GM19328 (cell line): ENCODE results near the gene CHMP5.

Source experiments
- ATAC-seq: cut with Tn5 transposase; IDR thresholded peaks from one replicate; pipeline ENCODE4 v1.9.1; 2021; ENCODE audit warnings: mild to moderate bottlenecking, moderate library complexity; ENCODE audit not compliant: unreplicated experiment

The CHMP5 gene

DNA sequence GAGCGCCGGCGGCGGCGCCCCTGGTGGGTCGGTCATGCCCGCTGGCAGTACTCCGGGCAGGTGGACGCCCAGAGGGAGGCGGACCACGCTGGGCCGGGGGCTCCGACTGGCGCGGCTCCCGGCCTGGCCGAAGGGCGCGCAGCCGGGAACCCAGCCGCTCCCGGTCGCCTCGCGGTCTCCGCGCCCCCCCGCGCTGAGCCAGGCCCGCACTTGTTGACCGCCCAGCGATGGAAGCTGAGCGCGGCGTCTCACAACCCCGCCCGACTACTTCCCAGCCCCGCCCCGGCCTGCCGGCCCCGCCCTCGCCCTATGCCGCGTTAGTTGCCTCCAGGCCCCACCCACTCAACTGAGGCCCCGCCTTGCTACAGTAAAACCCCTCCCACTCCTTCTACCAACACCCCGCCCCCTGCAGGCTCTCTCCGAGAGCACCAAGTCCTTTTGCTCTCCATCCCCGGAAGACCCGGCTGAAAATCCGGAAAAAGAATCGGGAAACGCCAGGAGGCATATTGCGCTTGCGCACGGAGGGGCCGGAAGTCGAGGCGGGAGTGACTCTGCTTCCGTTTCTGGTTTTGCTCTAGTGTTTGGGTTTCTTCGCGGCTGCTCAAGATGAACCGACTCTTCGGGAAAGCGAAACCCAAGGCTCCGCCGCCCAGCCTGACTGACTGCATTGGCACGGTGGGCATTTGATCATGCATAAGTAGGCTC, at the start of gene CHMP5, which contains the start of gene BAG1:
TSS of gene CHMP5 (plus strand) at position 577 of the 705 bp plus-strand sequence. CDS start at position 607, 30 bp downstream.
TSS of gene BAG1 (minus strand) at position 236 of the 705 bp plus-strand sequence.
- peak; percentile 86 for ATAC-seq

GRCh38 chr9:33220681-33221567, 43.9 kb upstream of the CHMP5 start:
- no peak for ATAC-seq

GRCh38 chr9:33221568-33221884, 43.3 kb upstream of the CHMP5 start:
- no peak for ATAC-seq

DNA sequence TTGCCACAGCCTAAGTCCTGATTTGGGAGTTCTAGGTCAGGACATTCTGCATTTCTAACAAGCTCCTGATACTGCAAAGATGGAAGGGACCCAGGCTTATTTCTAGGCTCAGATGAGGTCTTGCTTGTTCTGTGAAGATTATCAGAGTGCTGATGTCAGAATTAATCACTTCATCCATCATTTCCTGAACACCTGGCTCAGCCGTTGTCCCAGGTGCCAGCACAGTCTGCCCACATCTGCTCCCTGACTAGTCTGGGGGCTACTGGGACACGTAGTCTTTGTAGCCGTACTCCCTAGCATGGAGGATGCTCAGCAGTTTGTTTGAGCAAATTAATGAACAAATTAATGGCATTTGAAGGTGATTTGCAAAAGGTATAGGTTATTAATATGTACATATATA, 42.8 kb upstream of the CHMP5 start:
- ATAC-seq: no peak

GRCh38 chr9:33223696-33224095, 41.2 kb upstream of the CHMP5 start:
- no peak for ATAC-seq

- no peak for ATAC-seq
Measured at GRCh38 chr9:33225319-33226147, 39.3 kb upstream of the CHMP5 start.

DNA sequence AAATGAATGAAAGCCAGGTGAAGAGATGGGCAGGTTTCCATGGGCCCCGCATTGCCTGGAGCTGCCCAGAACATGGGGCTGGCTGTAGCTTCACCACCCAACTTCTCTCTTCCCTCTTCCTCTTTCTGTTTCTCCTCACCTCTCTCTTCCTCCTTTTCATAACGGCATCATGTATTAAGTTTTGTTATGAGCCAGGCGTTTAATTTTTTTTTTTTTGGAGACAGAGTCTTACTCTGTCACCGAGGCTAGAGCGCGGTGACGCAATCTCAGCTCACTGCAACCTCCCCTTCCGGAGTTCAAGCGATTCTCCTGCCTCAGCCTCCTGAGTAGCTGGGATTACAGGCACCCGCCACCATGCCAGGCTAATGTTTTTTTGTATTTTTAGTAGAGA, 37.8 kb upstream of the CHMP5 start:
- ATAC-seq: no peak

DNA sequence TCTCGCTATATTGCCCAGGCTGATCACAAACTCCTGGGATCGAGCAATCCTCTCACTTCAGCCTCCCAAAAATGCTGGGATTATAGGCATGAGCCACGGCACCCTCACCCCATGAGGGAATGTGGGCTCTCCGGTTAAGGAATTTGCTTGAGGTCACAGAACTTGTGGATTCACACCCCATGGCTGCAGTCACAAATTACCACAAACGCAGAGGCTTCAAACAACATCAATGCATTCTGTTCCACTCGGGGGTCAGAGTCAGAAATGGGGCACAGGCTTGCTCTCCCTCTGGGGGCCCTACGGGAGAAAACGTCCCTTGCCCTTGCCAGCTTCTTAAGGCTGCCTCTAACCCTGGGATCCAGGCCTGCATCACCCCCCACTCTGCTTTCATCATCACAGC, 37.1 kb upstream of the CHMP5 start:
- ATAC-seq: no peak

DNA sequence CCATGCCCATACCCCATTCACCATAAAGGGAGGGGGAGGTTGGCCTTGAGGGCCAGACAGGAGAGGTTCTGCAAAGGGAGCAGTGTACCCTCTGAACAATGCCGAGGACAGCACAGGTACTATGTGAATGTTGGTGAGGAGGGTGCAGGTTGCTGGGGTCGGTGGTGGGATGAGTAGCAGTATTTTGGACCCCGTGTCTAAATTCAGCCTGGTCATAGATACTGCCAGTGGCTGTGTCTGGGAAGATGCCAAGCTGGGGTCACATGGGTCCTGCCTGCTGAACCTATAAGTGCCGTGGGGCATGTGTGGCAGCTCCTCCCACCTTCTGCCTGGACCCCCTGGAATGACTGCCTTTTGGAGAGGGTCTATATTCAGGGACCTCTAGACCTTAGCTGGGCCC, 36.2 kb upstream of the CHMP5 start:
- ATAC-seq: no peak

- no peak for ATAC-seq
Measured at GRCh38 chr9:33229359-33230114, 35.3 kb upstream of the CHMP5 start.

- ATAC-seq: no peak
Measured at GRCh38 chr9:33230756-33231622, 33.9 kb upstream of the CHMP5 start.

DNA sequence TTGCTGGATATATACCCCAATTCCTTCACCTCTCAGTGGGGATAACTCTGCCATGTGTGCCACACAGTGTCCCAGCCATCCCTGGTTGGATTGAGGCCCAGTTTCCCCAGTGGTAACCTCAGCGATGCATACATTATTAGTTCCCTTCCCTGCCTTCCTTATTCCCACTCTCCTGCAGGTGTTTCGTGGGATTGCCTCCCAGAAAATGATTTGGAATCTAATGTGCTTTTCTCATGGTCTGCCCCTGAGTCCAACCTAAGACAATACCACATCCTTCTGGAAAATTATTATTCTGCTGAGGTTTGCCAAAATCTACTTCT, 33.3 kb upstream of the CHMP5 start:
- no peak for ATAC-seq

- ATAC-seq: no peak
Measured at GRCh38 chr9:33232815-33233214, 32.0 kb upstream of the CHMP5 start.

DNA sequence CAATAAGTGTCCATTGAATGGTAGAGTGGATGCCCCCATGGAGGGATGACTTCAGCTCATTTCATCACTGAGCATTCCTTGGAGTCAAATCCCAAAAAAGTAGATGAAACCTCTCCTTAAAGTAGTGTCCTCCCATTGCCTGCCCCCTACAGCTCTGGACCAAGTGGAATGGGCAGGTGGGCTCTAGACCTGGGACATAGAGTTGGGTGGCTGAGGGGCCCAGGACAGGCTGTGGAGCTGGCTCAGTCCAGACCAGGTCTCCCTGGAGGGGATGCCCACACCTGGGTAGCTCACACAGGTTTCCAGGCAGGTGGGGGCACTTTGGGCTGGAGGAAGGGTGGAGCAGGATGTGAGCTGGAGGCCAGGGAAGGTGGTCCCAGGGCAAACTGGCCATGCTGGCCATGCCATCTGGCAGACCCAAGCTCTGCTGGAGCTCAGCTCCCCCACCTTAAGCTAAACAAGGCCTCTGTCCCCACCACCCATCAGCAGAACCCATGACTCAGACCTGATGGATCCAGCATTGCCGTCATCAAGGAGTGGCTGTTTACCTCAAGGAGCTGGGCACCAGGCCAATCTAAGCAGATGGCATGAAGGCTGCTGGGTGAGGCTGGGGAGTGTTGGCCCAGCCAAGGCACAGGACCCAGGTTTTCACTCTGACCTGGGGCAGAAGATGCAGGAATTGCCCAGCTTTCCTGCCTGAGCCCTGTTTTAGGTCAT, 31.1 kb upstream of the CHMP5 start:
- ATAC-seq: no peak

DNA sequence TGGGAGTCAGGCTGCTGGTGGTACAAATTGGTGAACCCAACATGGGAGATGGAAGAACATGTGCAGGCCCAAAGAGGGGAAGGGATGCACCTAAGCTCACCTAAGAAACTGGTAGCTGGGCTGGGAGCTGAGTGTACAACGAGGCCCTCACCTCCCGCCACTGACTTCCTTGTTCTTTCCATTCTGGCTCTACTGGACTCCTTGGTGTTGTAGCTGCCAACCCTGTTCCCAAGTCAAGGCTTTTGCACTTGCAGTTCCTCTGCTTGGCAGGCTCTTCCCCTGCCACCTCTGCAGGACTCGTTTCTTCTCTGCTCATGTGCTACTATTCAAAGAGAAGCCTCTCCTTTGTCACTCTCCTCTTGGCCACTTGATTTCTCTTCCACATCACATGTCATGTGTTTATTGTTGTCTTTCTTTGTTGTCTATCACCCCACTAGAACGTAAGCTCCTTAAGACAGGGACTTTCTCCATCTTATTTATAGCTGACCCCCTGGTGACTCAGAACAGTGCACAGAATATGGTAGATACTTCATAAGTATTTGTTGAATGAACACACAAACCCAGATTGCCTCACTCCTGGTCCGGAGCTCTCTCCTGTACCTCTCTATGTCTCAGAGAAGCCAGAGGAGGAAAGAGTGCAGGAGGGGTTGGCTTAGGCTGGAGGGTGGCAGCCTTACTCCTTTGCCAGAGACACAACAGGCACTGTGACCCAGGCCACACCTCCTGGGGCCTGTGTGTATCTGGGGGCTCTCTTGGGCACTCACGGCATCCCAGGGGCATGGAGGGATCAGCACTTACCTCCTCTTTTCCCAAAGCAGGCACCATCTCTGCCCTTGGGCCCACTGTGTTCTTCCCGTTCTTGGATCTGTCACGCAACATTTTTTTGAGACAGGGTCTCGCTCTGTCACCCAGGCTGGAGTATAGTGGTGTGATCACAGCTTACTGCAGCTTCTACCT, 30.1 kb upstream of the CHMP5 start:
- no peak for ATAC-seq

GRCh38 chr9:33236571-33236970, 28.3 kb upstream of the CHMP5 start:
- ATAC-seq: no peak

- no peak for ATAC-seq
Measured at GRCh38 chr9:33239921-33240320, 24.9 kb upstream of the CHMP5 start, which contains the start of gene SPINK4. Gene SPINK4 (plus strand): TSS chr9:33240167. CDS start chr9:33240209, 42 bp downstream.

- no peak for ATAC-seq
Measured at GRCh38 chr9:33241298-33241697, 23.6 kb upstream of the CHMP5 start.
